T-helper 1 cell treated with Interleukin-12 subunit alpha and Interleukin-12 subunit beta and Interleukin-4 antibody, amounts not matched to agents 30 μg/mL and 1 μg/mL, for 36 hours (primary cell): ENCODE measurements around the gene NPY4R2.
"Not testable (repeated sequence)": the region's sequence is repeated elsewhere in the genome, so short reads cannot be mapped to it uniquely, and the experiment has no call there.

Experiments
- H3K27ac Mint-ChIP-seq: one replicate; pipeline ENCODE4 v1.8.0; 2021; ENCODE audit warnings: mild to moderate bottlenecking, mixed read lengths
- H3K27me3 Mint-ChIP-seq: one replicate; pipeline ENCODE4 v1.8.0; 2021; ENCODE audit warnings: low read depth, mixed read lengths
- H3K36me3 Mint-ChIP-seq: one replicate; pipeline ENCODE4 v1.8.0; 2021; ENCODE audit warnings: low read depth, mixed read lengths
- H3K4me1 Mint-ChIP-seq: one replicate; pipeline ENCODE4 v1.8.0; 2021; ENCODE audit warnings: low read depth, mixed read lengths
- H3K4me3 Mint-ChIP-seq: one replicate; pipeline ENCODE4 v1.8.0; 2021; ENCODE audit warnings: mild to moderate bottlenecking, moderate library complexity, mixed read lengths
- H3K9me3 Mint-ChIP-seq: one replicate; pipeline ENCODE4 v1.8.0; 2021; ENCODE audit warnings: mixed read lengths

NPY4R2 gene

GRCh38 chr10:47918475-47918874 is at the start of gene NPY4R2:
Gene NPY4R2, plus strand, starts transcription at chr10:47918662. Its CDS starts 3,326 bp downstream, at chr10:47921988.
- H3K4me1 Mint-ChIP-seq, H3K27me3 Mint-ChIP-seq, H3K9me3 Mint-ChIP-seq, H3K36me3 Mint-ChIP-seq, H3K4me3 Mint-ChIP-seq, H3K27ac Mint-ChIP-seq: not testable (repeated sequence)

- H3K36me3 Mint-ChIP-seq, H3K27me3 Mint-ChIP-seq, H3K9me3 Mint-ChIP-seq, H3K4me1 Mint-ChIP-seq, H3K4me3 Mint-ChIP-seq, H3K27ac Mint-ChIP-seq: not testable (repeated sequence)
Observed at GRCh38 chr10:47870887-47871286, 47.6 kb upstream of the NPY4R2 start.

GRCh38 chr10:47871485-47872180 is 46.8 kb upstream of the NPY4R2 start:
- H3K4me1 Mint-ChIP-seq, H3K9me3 Mint-ChIP-seq, H3K27me3 Mint-ChIP-seq, H3K4me3 Mint-ChIP-seq, H3K27ac Mint-ChIP-seq, H3K36me3 Mint-ChIP-seq: not testable (repeated sequence)

- not testable (repeated sequence) for H3K9me3 Mint-ChIP-seq, H3K27me3 Mint-ChIP-seq, H3K27ac Mint-ChIP-seq, H3K36me3 Mint-ChIP-seq, H3K4me1 Mint-ChIP-seq, H3K4me3 Mint-ChIP-seq
Observed at GRCh38 chr10:47872236-47872635, 46.2 kb upstream of the NPY4R2 start.

GRCh38 chr10:47884239-47884638 is 34.2 kb upstream of the NPY4R2 start:
- H3K4me1 Mint-ChIP-seq, H3K4me3 Mint-ChIP-seq, H3K36me3 Mint-ChIP-seq, H3K9me3 Mint-ChIP-seq, H3K27ac Mint-ChIP-seq, H3K27me3 Mint-ChIP-seq: not testable (repeated sequence)

- not testable (repeated sequence) for H3K27me3 Mint-ChIP-seq, H3K27ac Mint-ChIP-seq, H3K36me3 Mint-ChIP-seq, H3K4me1 Mint-ChIP-seq, H3K9me3 Mint-ChIP-seq, H3K4me3 Mint-ChIP-seq
Observed at GRCh38 chr10:47884934-47885333, 33.5 kb upstream of the NPY4R2 start.

- H3K27me3 Mint-ChIP-seq, H3K4me1 Mint-ChIP-seq, H3K27ac Mint-ChIP-seq, H3K36me3 Mint-ChIP-seq, H3K9me3 Mint-ChIP-seq, H3K4me3 Mint-ChIP-seq: not testable (repeated sequence)
Observed at GRCh38 chr10:47886356-47886755, 32.1 kb upstream of the NPY4R2 start.

- H3K27me3 Mint-ChIP-seq, H3K36me3 Mint-ChIP-seq, H3K4me3 Mint-ChIP-seq, H3K27ac Mint-ChIP-seq, H3K4me1 Mint-ChIP-seq, H3K9me3 Mint-ChIP-seq: not testable (repeated sequence)
Observed at GRCh38 chr10:47886827-47887226, 31.6 kb upstream of the NPY4R2 start.

- not testable (repeated sequence) for H3K4me3 Mint-ChIP-seq, H3K9me3 Mint-ChIP-seq, H3K27ac Mint-ChIP-seq, H3K36me3 Mint-ChIP-seq, H3K4me1 Mint-ChIP-seq, H3K27me3 Mint-ChIP-seq
Observed at GRCh38 chr10:47890737-47891136, 27.7 kb upstream of the NPY4R2 start.

- not testable (repeated sequence) for H3K36me3 Mint-ChIP-seq, H3K4me3 Mint-ChIP-seq, H3K27ac Mint-ChIP-seq, H3K27me3 Mint-ChIP-seq, H3K4me1 Mint-ChIP-seq, H3K9me3 Mint-ChIP-seq
Observed at GRCh38 chr10:47892494-47893261, 25.8 kb upstream of the NPY4R2 start.

GRCh38 chr10:47894571-47894970 is 23.9 kb upstream of the NPY4R2 start:
- not testable (repeated sequence) for H3K27me3 Mint-ChIP-seq, H3K27ac Mint-ChIP-seq, H3K36me3 Mint-ChIP-seq, H3K4me3 Mint-ChIP-seq, H3K4me1 Mint-ChIP-seq, H3K9me3 Mint-ChIP-seq

- not testable (repeated sequence) for H3K27ac Mint-ChIP-seq, H3K4me3 Mint-ChIP-seq, H3K4me1 Mint-ChIP-seq, H3K36me3 Mint-ChIP-seq, H3K9me3 Mint-ChIP-seq, H3K27me3 Mint-ChIP-seq
Observed at GRCh38 chr10:47897813-47898212, 20.6 kb upstream of the NPY4R2 start.

GRCh38 chr10:47909333-47909732 is 9.1 kb upstream of the NPY4R2 start:
- not testable (repeated sequence) for H3K9me3 Mint-ChIP-seq, H3K4me3 Mint-ChIP-seq, H3K36me3 Mint-ChIP-seq, H3K27ac Mint-ChIP-seq, H3K27me3 Mint-ChIP-seq, H3K4me1 Mint-ChIP-seq

GRCh38 chr10:47910486-47910885 is 8.0 kb upstream of the NPY4R2 start:
- H3K9me3 Mint-ChIP-seq, H3K4me3 Mint-ChIP-seq, H3K27ac Mint-ChIP-seq, H3K36me3 Mint-ChIP-seq, H3K27me3 Mint-ChIP-seq, H3K4me1 Mint-ChIP-seq: not testable (repeated sequence)

- H3K27me3 Mint-ChIP-seq, H3K9me3 Mint-ChIP-seq, H3K27ac Mint-ChIP-seq, H3K4me1 Mint-ChIP-seq, H3K36me3 Mint-ChIP-seq, H3K4me3 Mint-ChIP-seq: not testable (repeated sequence)
Observed at GRCh38 chr10:47914052-47914451, 4.4 kb upstream of the NPY4R2 start.
